ENCODE results near the gene MAPKAP1. TPM values are rescaled to one million over a fixed set of nuclear protein-coding genes. Genes with fewer than 3 reads are reported as not detected.

Gene MAPKAP1
- total RNA-seq, 4 donors from 2014 or later: 87.1 to 114 (median 111) TPM

DNA sequence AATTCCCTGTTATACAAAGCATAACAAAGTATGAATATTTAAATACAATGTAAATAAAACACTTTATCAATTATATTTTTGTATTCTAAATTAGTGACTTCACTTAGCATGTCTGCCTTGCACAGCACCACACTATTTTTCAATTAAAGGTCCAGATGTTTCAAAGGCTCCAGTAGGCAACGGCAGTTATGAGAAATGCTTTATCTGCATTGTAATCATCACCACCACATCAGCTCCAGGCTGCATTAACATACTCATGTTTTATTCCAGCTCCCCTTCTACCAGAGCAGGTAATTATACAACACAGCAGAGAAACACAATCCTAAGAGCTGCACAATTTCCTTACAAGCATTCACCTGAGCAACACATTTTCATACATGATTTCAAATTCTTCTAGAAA, 102.8 kb downstream of the MAPKAP1 start:
- no peaks in the 10 kb centered on the region for H3K4me1 ChIP-seq
- no peaks in the 10 kb centered on the region for H3K9me3 ChIP-seq
- H3K27ac ChIP-seq: no peak overlapping the region
- TF ChIP-seq, protein P1, sequence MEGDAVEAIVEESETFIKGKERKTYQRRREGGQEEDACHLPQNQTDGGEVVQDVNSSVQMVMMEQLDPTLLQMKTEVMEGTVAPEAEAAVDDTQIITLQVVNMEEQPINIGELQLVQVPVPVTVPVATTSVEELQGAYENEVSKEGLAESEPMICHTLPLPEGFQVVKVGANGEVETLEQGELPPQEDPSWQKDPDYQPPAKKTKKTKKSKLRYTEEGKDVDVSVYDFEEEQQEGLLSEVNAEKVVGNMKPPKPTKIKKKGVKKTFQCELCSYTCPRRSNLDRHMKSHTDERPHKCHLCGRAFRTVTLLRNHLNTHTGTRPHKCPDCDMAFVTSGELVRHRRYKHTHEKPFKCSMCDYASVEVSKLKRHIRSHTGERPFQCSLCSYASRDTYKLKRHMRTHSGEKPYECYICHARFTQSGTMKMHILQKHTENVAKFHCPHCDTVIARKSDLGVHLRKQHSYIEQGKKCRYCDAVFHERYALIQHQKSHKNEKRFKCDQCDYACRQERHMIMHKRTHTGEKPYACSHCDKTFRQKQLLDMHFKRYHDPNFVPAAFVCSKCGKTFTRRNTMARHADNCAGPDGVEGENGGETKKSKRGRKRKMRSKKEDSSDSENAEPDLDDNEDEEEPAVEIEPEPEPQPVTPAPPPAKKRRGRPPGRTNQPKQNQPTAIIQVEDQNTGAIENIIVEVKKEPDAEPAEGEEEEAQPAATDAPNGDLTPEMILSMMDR (IDR thresholded peaks at IDR 0.05): no peak
- no peak for TF ChIP-seq POLR2A (IDR thresholded peaks at IDR 0.05)
- no peak for DNase-seq
- intact Hi-C loops (cut with DNase I): no loop called here
- WGBS, 2 donors: 95 to 98% methylated on average over 1 of the region's 1 CpG
- no peaks in the 10 kb centered on the region for H3K36me3 ChIP-seq
- H3K27me3 ChIP-seq: no peaks in the 10 kb centered on the region
- no peak overlapping the region for H3K4me3 ChIP-seq (replicated peaks in 1 of 3)

DNA sequence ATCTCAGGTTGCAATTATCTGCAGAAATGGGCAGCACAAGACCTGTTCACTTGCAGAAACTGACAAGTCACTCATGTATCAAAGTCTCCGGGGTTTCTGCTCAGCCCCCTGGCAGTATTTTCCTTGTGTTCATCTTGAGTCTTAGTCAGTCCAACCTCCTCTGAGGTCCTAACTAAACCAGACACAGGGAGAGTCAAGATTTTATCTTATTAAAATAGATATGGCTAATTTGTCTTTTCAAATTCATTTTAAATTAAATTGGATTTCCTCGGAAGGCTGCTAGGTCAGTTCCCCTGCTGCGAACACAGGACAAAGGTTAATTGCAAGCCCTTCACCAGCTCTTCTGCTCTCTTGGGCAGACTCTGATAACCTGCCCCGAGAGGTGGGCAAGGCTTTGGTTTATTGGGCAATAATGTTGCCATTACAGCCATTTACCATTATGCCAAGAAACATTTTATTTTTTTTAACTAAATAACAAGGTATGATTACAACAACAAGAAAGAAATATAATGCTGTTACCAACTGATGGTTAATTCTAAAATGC, 103.5 kb downstream of the MAPKAP1 start:
- intact Hi-C loops (cut with DNase I): no loop called here
- no peak overlapping the region for H3K27ac ChIP-seq
- H3K36me3 ChIP-seq: no peaks in the 10 kb centered on the region
- H3K4me3 ChIP-seq (replicated peaks in 1 of 3): no peak overlapping the region
- no peak for TF ChIP-seq POLR2A (IDR thresholded peaks at IDR 0.05)
- TF ChIP-seq, protein P1 (IDR thresholded peaks at IDR 0.05): no peak
- 87 to 89% methylated on average over 4 of the region's 4 CpGs for WGBS, 2 donors
- no peaks in the 10 kb centered on the region for H3K9me3 ChIP-seq
- H3K4me1 ChIP-seq: no peaks in the 10 kb centered on the region
- H3K27me3 ChIP-seq: no peaks in the 10 kb centered on the region
- DNase-seq: no peak

DNA sequence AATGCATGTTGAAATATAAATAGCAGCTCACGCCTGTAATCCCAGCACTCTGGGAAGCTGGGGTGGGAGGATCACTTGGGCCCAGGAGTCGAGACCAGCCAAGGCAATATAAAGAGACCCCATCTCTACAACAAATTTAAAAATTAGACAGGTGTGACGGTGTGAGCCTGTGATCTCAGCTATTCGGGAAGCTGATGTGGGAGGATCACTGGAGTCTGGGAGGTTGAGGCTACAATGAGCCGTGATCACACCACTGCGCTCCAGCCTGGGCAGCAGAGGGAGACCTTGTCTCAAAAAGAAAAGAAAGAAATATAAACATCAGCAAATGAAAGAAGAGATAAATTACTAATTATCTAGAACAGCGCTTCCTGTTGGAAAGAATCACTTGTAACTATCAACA, 105.0 kb downstream of the MAPKAP1 start:
- Histone ChIP-seq H3K9me3 (no peaks in the 10 kb centered on the region), H3K27ac (no peak overlapping the region), H3K4me3 (replicated peaks in 1 of 3) (no peak overlapping the region), H3K36me3 (no peaks in the 10 kb centered on the region), H3K27me3 (no peaks in the 10 kb centered on the region), H3K4me1 (no peaks in the 10 kb centered on the region)
- no peak for DNase-seq
- intact Hi-C loops (cut with DNase I): no loop called here
- TF ChIP-seq POLR2A (IDR thresholded peaks at IDR 0.05): no peak
- TF ChIP-seq, protein P1 (IDR thresholded peaks at IDR 0.05): no peak
- 94 to 95% methylated on average over 7 of the region's 7 CpGs for WGBS, 2 donors

DNA sequence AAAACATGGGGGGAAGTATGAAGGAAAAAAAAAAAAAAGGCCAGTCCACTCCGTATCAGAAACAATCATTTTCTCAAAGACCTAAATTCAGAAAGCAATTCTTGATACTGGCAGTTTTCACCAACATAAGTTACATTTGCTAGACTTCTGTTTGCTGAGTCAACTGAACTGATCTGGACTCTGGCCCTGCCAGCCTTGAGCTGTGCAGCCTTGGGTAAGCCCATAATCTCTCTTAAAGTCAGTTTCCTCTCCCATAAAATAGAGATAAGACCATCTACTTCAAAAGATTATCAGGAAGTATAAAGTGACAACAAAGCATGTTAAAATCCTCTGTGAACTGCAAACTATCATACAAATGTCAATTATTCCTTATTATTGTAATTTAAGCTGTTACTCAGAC, 106.8 kb downstream of the MAPKAP1 start:
- H3K9me3 ChIP-seq: no peaks in the 10 kb centered on the region
- no peaks in the 10 kb centered on the region for H3K36me3 ChIP-seq
- H3K4me3 ChIP-seq (replicated peaks in 1 of 3): no peak overlapping the region
- intact Hi-C loops (cut with DNase I): no loop called here
- no peak for TF ChIP-seq POLR2A (IDR thresholded peaks at IDR 0.05)
- TF ChIP-seq, protein P1 (IDR thresholded peaks at IDR 0.05): no peak
- H3K27me3 ChIP-seq: no peaks in the 10 kb centered on the region
- DNase-seq: no peak
- H3K27ac ChIP-seq: no peak overlapping the region
- no peaks in the 10 kb centered on the region for H3K4me1 ChIP-seq
- 90 to 97% methylated on average over 1 of the region's 1 CpG for WGBS, 2 donors

DNA sequence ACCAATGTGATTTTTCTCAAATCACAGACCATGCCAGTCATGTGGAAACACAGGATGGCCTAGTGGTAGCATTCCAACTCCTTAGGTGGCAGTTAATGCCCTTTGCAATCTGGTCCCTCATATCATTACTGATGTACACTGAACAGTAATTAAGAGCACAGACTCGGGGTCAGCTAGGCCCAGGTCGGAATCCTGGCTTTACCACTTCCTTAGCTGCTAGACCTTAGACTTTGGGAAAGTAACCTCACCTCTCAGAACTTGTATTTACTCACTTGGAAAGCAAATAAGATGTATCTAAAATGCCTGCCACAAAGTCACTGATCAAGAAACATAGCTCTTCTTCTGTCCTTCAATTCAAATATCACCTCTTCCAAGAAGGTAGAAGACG, 112.8 kb downstream of the MAPKAP1 start:
- TF ChIP-seq, protein P1 (IDR thresholded peaks at IDR 0.05): no peak
- no peak for TF ChIP-seq POLR2A (IDR thresholded peaks at IDR 0.05)
- Histone ChIP-seq H3K36me3 (no peaks in the 10 kb centered on the region), H3K9me3 (no peaks in the 10 kb centered on the region), H3K27ac (no peak overlapping the region), H3K4me3 (replicated peaks in 1 of 3) (no peak overlapping the region), H3K27me3 (no peaks in the 10 kb centered on the region), H3K4me1 (peaks cover 0 to 12% of the 10 kb centered on the region in 2 donors)
- no peak for DNase-seq
- 98 to 99% methylated on average over 3 of the region's 3 CpGs for WGBS, 2 donors
- intact Hi-C loops (cut with DNase I): no loop called here
